A673 (cell line): ENCODE data around the gene EPB41. TPM values are rescaled to one million over a fixed set of nuclear protein-coding genes. Genes with fewer than 3 reads are reported as not detected.

Experiments used
- BruUV-seq: library from RNA; stranded (reverse); fragments of 400-500 nt; replicated peaks from 2 replicates; lab custom pipeline; 2021; lab: Mats Ljungman, UMichigan
- CTCF ChIA-PET: fragments of 300-600 bp; sonication (Branson Sonifier 250); formaldehyde crosslinking; loops from one replicate; lab custom pipeline; 2022; ENCODE audit warnings: antibody characterized with exemption; lab: Charles Lee
- POLR2A ChIA-PET: fragments of 300-600 bp; sonication (Branson Sonifier 250); formaldehyde crosslinking; loops from one replicate; lab custom pipeline; 2022; ENCODE audit warnings: antibody characterized with exemption; ENCODE audit not compliant: low non-redundant PET; lab: Charles Lee
- DNase-seq: peaks from one replicate; pipeline ENCODE4 v3.0.0-alpha.2; 2015; ENCODE audit warnings: low spot score
- H3K27ac ChIP-seq: fragments of 200-600 bp; sonication (generic); 2 replicates; pipeline ENCODE4 v1.5.1; 2016; ENCODE audit warnings: mixed run types, low read depth, mild to moderate bottlenecking, mixed read lengths, antibody characterized with exemption, low read length; ENCODE audit not compliant: poor library complexity, severe bottlenecking
- H3K27me3 ChIP-seq: fragments of 200-600 bp; sonication (generic); replicated peaks from 2 replicates; pipeline ENCODE4 v1.6.1; 2017; ENCODE audit warnings: mixed run types, low read depth, mild to moderate bottlenecking, mixed read lengths, antibody characterized with exemption, low read length; ENCODE audit not compliant: insufficient read depth, poor library complexity
- H3K36me3 ChIP-seq: fragments of 200-600 bp; sonication (generic); 2 replicates; pipeline ENCODE4 v1.6.1; 2016; ENCODE audit warnings: mixed run types, mild to moderate bottlenecking, mixed read lengths, antibody characterized with exemption, low read length; ENCODE audit not compliant: insufficient read depth, poor library complexity, severe bottlenecking
- H3K4me1 ChIP-seq: fragments of 200-600 bp; sonication (generic); 2 replicates; pipeline ENCODE4 v1.6.1; 2017; ENCODE audit warnings: mixed run types, mild to moderate bottlenecking, mixed read lengths, antibody characterized with exemption, low read length; ENCODE audit not compliant: insufficient read depth, poor library complexity, severe bottlenecking
- H3K4me3 ChIP-seq: fragments of 200-600 bp; sonication (generic); 2 replicates; pipeline ENCODE4 v1.5.1; 2016; ENCODE audit warnings: low read depth, mixed run types, mild to moderate bottlenecking, mixed read lengths, low read length; ENCODE audit not compliant: poor library complexity, severe bottlenecking
- H3K9me3 ChIP-seq: fragments of 200-600 bp; sonication (generic); 2 replicates; pipeline ENCODE4 v1.6.1; 2016; ENCODE audit warnings: mixed run types, low read depth, mild to moderate bottlenecking, mixed read lengths, antibody characterized with exemption, low read length; ENCODE audit not compliant: poor library complexity, severe bottlenecking
- CTCF ChIP-seq: fragments of 300-800, 200-600 bp; sonication (generic); conservative IDR thresholded peaks from 2 replicates; pipeline ENCODE4 v1.5.1; 2017; ENCODE audit warnings: low read depth, mild to moderate bottlenecking, antibody characterized with exemption, low read length, moderate library complexity, mixed read lengths
- EZH2 ChIP-seq: fragments of 200-600 bp; sonication (generic); IDR thresholded peaks from 2 replicates; pipeline ENCODE4 v1.6.1; 2017; ENCODE audit warnings: borderline replicate concordance, low read depth, mild to moderate bottlenecking, mixed read lengths, antibody characterized with exemption, low read length; ENCODE audit not compliant: poor library complexity, severe bottlenecking
- intact Hi-C: fragments of 100-400 bp; cut with micrococcal nuclease; formaldehyde crosslinking; loops from one replicate; pipeline ENCODE4 v1.10.0; 2022; ENCODE audit not compliant: unreplicated experiment
- total RNA-seq: library from RNA; stranded (reverse); gene quantifications from 2 replicates; pipeline ENCODE4 v1.2.3, GENCODE V29; 2021

Gene EPB41
- total RNA-seq, 1 experiment from 2014 or later, result 337 TPM

GRCh38 chr1:29004798-29005197 lies 90.4 kb downstream of the EPB41 start:
- Histone ChIP-seq H3K4me1 (no peaks in the 10 kb centered on the region), H3K9me3 (no peaks in the 10 kb centered on the region), H3K4me3 (no peak overlapping the region), H3K27me3 (no peaks in the 10 kb centered on the region), H3K36me3 (peaks cover 87% of the 10 kb centered on the region), H3K27ac (peak overlapping the region; percentile 9)
- intact Hi-C loops, result no loop called here
- DNase-seq, result no peak
- ChIA-PET POLR2A (no interaction called here), CTCF (no interaction called here)
- TF ChIP-seq EZH2, result no peak
- TF ChIP-seq CTCF, result no peak
- BruUV-seq, result no TSS peak

GRCh38 chr1:29011775-29012174 lies 97.4 kb downstream of the EPB41 start:
- no peaks in the 10 kb centered on the region for H3K27me3 ChIP-seq
- TF ChIP-seq CTCF (no peak), EZH2 (no peak)
- DNase-seq, result no peak
- H3K9me3 ChIP-seq, result no peaks in the 10 kb centered on the region
- ChIA-PET POLR2A (no interaction called here), CTCF (no interaction called here)
- no peaks in the 10 kb centered on the region for H3K4me1 ChIP-seq
- H3K36me3 ChIP-seq, result peaks cover 72% of the 10 kb centered on the region
- H3K4me3 ChIP-seq, result no peak overlapping the region
- H3K27ac ChIP-seq, result peak overlapping the region; percentile 8
- intact Hi-C loops, result no loop called here
- no TSS peak for BruUV-seq

- no TSS peak for BruUV-seq
These were observed 102.9 kb downstream of the EPB41 start for GRCh38 chr1:29017235-29017634.

More at GRCh38 chr1:29017235-29017634, 102.9 kb downstream of the EPB41 start:
- no peak overlapping the region for H3K4me3 ChIP-seq
- ChIA-PET CTCF (no interaction called here), POLR2A (no interaction called here)
- no peaks in the 10 kb centered on the region for H3K4me1 ChIP-seq
- peak overlapping the region; percentile 39 for H3K27ac ChIP-seq
- no peaks in the 10 kb centered on the region for H3K9me3 ChIP-seq
- no peaks in the 10 kb centered on the region for H3K27me3 ChIP-seq
- H3K36me3 ChIP-seq, result peaks cover 94% of the 10 kb centered on the region
- DNase-seq, result no peak
- intact Hi-C loops, result no loop called here
- TF ChIP-seq CTCF (no peak), EZH2 (no peak)
